H9 (cell line): ENCODE measurements around the gene CASP8. TPM values are rescaled to one million over a fixed set of nuclear protein-coding genes. Genes with fewer than 3 reads are reported as not detected.

ENCODE experiments used
- DNase-seq: peaks from one replicate; pipeline ENCODE4 v3.0.0-alpha.2; 2017
- H2AFZ ChIP-seq: one replicate; pipeline ENCODE4 v1.6.1; 2013; ENCODE audit warnings: mild to moderate bottlenecking, low read length, control low read depth, moderate library complexity
- H2AK5ac ChIP-seq: 2 replicates; pipeline ENCODE4 v1.6.1; 2013; ENCODE audit warnings: low read length, control low read depth, mixed read lengths; ENCODE audit not compliant: insufficient read length
- H2BK120ac ChIP-seq: one replicate; pipeline ENCODE4 v1.6.1; 2013; ENCODE audit warnings: low read depth, mild to moderate bottlenecking, low read length, control low read depth, inconsistent platforms; ENCODE audit not compliant: poor library complexity, severe bottlenecking
- H2BK12ac ChIP-seq: 2 replicates; pipeline ENCODE4 v1.6.1; 2013; ENCODE audit warnings: low read length, control low read depth, mixed read lengths, low read depth; ENCODE audit not compliant: insufficient read length
- H2BK15ac ChIP-seq: 2 replicates; pipeline ENCODE4 v1.6.1; 2013; ENCODE audit warnings: low read depth, low read length, control low read depth
- H2BK20ac ChIP-seq: one replicate; pipeline ENCODE4 v1.6.1; 2013; ENCODE audit warnings: low read depth, mild to moderate bottlenecking, low read length, control low read depth, inconsistent platforms; ENCODE audit not compliant: poor library complexity, severe bottlenecking
- H2BK5ac ChIP-seq: 2 replicates; pipeline ENCODE4 v1.6.1; 2013; ENCODE audit warnings: low read length, control low read depth, mixed read lengths; ENCODE audit not compliant: insufficient read length
- H3K14ac ChIP-seq: 2 replicates; pipeline ENCODE4 v1.6.1; 2013; ENCODE audit warnings: low read length, control low read depth; ENCODE audit not compliant: insufficient read depth
- H3K18ac ChIP-seq: 2 replicates; pipeline ENCODE4 v1.6.1; 2013; ENCODE audit warnings: low read depth, mild to moderate bottlenecking, mixed read lengths, low read length, control low read depth; ENCODE audit not compliant: insufficient read length
- H3K23ac ChIP-seq: 2 replicates; pipeline ENCODE4 v1.6.1; 2013; ENCODE audit warnings: low read length, control low read depth, mixed read lengths, low read depth; ENCODE audit not compliant: insufficient read length
- H3K23me2 ChIP-seq: 2 replicates; pipeline ENCODE4 v1.6.1; 2013; ENCODE audit warnings: low read depth, mild to moderate bottlenecking, mixed read lengths, low read length, control low read depth; ENCODE audit not compliant: insufficient read length, poor library complexity, severe bottlenecking
- H3K27ac ChIP-seq: 2 replicates; pipeline ENCODE4 v1.5.1; 2013; ENCODE audit warnings: low read length, control low read depth, mixed read lengths, low read depth; ENCODE audit not compliant: insufficient read length
- H3K27me3 ChIP-seq: 2 replicates; pipeline ENCODE4 v1.6.1; 2013; ENCODE audit warnings: low read length, control low read depth, inconsistent platforms; ENCODE audit not compliant: insufficient read depth
- H3K4ac ChIP-seq: 2 replicates; pipeline ENCODE4 v1.6.1; 2013; ENCODE audit warnings: low read depth, mild to moderate bottlenecking, control low read depth, inconsistent platforms, low read length, moderate library complexity
- H3K4me1 ChIP-seq: 2 replicates; pipeline ENCODE4 v1.6.1; 2013; ENCODE audit warnings: low read length, control low read depth, inconsistent platforms; ENCODE audit not compliant: insufficient read depth
- H3K4me2 ChIP-seq: 2 replicates; pipeline ENCODE4 v1.6.1; 2013; ENCODE audit warnings: low read length, control low read depth, mixed read lengths; ENCODE audit not compliant: insufficient read length, insufficient read depth
- H3K56ac ChIP-seq: 2 replicates; pipeline ENCODE4 v1.6.1; 2013; ENCODE audit warnings: low read depth, mild to moderate bottlenecking, mixed read lengths, low read length, control low read depth; ENCODE audit not compliant: insufficient read length
- H3K79me1 ChIP-seq: 2 replicates; pipeline ENCODE4 v1.6.1; 2013; ENCODE audit warnings: low read depth, mild to moderate bottlenecking, moderate library complexity, low read length, control low read depth, inconsistent platforms; ENCODE audit not compliant: insufficient read depth, poor library complexity, severe bottlenecking
- H3K79me2 ChIP-seq: 2 replicates; pipeline ENCODE4 v1.6.1; 2013; ENCODE audit warnings: low read length, control low read depth, inconsistent platforms; ENCODE audit not compliant: insufficient read depth
- H3K9ac ChIP-seq: 2 replicates; pipeline ENCODE4 v1.6.1; 2013; ENCODE audit warnings: low read length, control low read depth, mixed read lengths; ENCODE audit not compliant: insufficient read length; ENCODE audit errors: extremely low read depth
- H3K9me3 ChIP-seq: one replicate; pipeline ENCODE4 v1.6.1; 2013; ENCODE audit warnings: low read depth, low read length, inconsistent platforms; ENCODE audit not compliant: control insufficient read depth
- H3T11ph ChIP-seq: one replicate; pipeline ENCODE4 v1.6.1; 2013; ENCODE audit warnings: mild to moderate bottlenecking, low read length, control low read depth, inconsistent platforms
- H4K20me1 ChIP-seq: one replicate; pipeline ENCODE4 v1.6.1; 2013; ENCODE audit not compliant: control insufficient read depth, insufficient read length, insufficient read depth
- H4K5ac ChIP-seq: 2 replicates; pipeline ENCODE4 v1.6.1; 2013; ENCODE audit warnings: low read depth, mild to moderate bottlenecking, mixed read lengths, low read length, control low read depth; ENCODE audit not compliant: insufficient read length
- H4K8ac ChIP-seq: replicated peaks from 2 replicates; pipeline ENCODE4 v1.6.1; 2013; ENCODE audit warnings: low read length, control low read depth, mixed read lengths, low read depth; ENCODE audit not compliant: insufficient read length
- H4K91ac ChIP-seq: 2 replicates; pipeline ENCODE4 v1.6.1; 2013; ENCODE audit warnings: low read depth, mild to moderate bottlenecking, moderate library complexity, mixed read lengths, low read length, control low read depth; ENCODE audit not compliant: insufficient read length
- H3K27ac Mint-ChIP-seq, 3 experiments: 2 replicates in 2 of 3; 3 replicates in 1 of 3; pipeline ENCODE4 v1.8.0; 2020 to 2021; ENCODE audit warnings: mixed read lengths in 3 of 3, mild to moderate bottlenecking in 1 of 3, moderate library complexity in 1 of 3
- H3K27me3 Mint-ChIP-seq: 2 replicates; pipeline ENCODE4 v1.8.0; 2021; ENCODE audit warnings: low read depth, mild to moderate bottlenecking, moderate library complexity, mixed read lengths
- H3K36me3 Mint-ChIP-seq, 3 experiments: 2 replicates in 2 of 3; 3 replicates in 1 of 3; pipeline ENCODE4 v1.8.0; 2020 to 2021; ENCODE audit warnings: low read depth in 3 of 3, mixed read lengths in 3 of 3; ENCODE audit not compliant: insufficient read depth in 1 of 3
- H3K4me1 Mint-ChIP-seq, 2 experiments: 2 replicates each; pipeline ENCODE4 v1.8.0; 2020; ENCODE audit warnings: mixed read lengths in 2 of 2
- H3K4me3 Mint-ChIP-seq, 2 experiments: 2 replicates in 1 of 2; 3 replicates in 1 of 2; pipeline ENCODE4 v1.8.0; 2020 to 2021; ENCODE audit warnings: mild to moderate bottlenecking in 2 of 2, mixed read lengths in 2 of 2, moderate library complexity in 1 of 2
- H3K9me3 Mint-ChIP-seq, 2 experiments: 2 replicates in 1 of 2; 3 replicates in 1 of 2; pipeline ENCODE4 v1.8.0; 2020; ENCODE audit warnings: mild to moderate bottlenecking in 2 of 2, mixed read lengths in 2 of 2, moderate library complexity in 1 of 2
- WGBS: extraction: QIAGEN DNeasy Blood & Tissue Kit; methylation state at CpG from one replicate; pipeline ENCODE4 v1.1.7; 2013; ENCODE audit warnings: missing lambda C conversion rate, low lambda C conversion rate, mixed read lengths; ENCODE audit not compliant: insufficient read length; ENCODE audit errors: extremely low coverage; 5-methylcytosine and 5-hydroxymethylcytosine counted together
- total RNA-seq: library from RNA; stranded (reverse); gene quantifications from 2 replicates; pipeline ENCODE4 v1.2.1, GENCODE V29; 2021
- TF ChIP-seq, protein P1 (sequence below): fragments of 200-600 bp; sonication (generic); conservative IDR thresholded peaks from 3 replicates; pipeline ENCODE4 v1.8.0; 2021; ENCODE audit warnings: antibody characterized with exemption, mild to moderate bottlenecking

The CASP8 gene
- total RNA-seq, 1 experiment from 2014 or later, result 10.0 TPM

DNA sequence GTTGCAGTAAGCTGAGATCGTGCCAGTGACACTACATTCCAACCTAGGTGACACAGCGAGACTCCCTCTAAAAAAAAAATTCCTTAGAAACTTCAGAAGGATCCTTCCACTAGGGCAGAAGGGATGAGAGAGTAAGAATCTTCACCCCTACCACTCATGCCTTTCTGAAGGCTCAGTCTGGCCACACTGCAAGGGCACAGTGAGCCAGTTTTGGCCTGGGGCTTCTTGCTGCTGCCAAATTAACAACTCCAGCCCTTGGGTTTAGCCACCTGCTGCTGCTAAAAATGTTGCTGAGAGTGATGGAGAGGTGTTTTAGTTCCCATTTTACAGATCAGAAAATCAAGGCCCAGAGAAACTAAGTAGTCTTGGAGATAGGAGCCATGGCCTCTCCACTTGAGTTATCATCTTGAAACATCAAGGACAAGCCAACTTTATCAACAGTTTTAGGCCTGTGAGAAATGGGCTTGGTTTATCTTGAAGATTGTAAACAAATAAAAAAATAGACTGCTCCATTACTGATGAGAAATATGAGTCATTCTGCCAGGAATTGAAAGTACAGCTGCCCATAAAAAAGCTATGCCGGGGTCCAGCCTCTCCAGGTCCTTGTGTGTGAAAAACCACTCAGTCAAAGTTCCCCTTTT is 31.9 kb upstream of the CASP8 start:
- no peak overlapping the region for H2BK12ac ChIP-seq
- H2AFZ ChIP-seq, result no peak overlapping the region
- no peaks in the 10 kb centered on the region for H3K4me1 ChIP-seq
- no peaks in the 10 kb centered on the region for H3K23me2 ChIP-seq
- H4K8ac ChIP-seq, result no peak overlapping the region
- H4K20me1 ChIP-seq, result no peaks in the 10 kb centered on the region
- no peaks in the 10 kb centered on the region for H3K79me2 ChIP-seq
- no peak overlapping the region for H2BK20ac ChIP-seq
- Mint-ChIP-seq H3K27me3 (peaks cover 1% of the 10 kb centered on the region), H3K4me1 (peaks cover 8 to 13% of the 10 kb centered on the region in 2 experiments), H3K36me3 (no peaks in the 10 kb centered on the region), H3K4me3 (no peak overlapping the region; a peak in 1 of 5 replicates), H3K27ac (no peak overlapping the region), H3K9me3 (no peaks in the 10 kb centered on the region)
- no peak overlapping the region for H4K5ac ChIP-seq
- no peak overlapping the region for H3T11ph ChIP-seq
- no peak overlapping the region for H3K18ac ChIP-seq
- no peak overlapping the region for H3K4ac ChIP-seq
- H3K4me2 ChIP-seq, result no peak overlapping the region
- H3K9ac ChIP-seq, result no peak overlapping the region
- no peak overlapping the region for H3K27ac ChIP-seq
- H3K27me3 ChIP-seq, result no peaks in the 10 kb centered on the region
- H2BK5ac ChIP-seq, result no peak overlapping the region
- no CpG with 5 or more reads among the region's 3 CpGs for WGBS
- no peak overlapping the region for H3K14ac ChIP-seq
- no peak overlapping the region for H4K91ac ChIP-seq
- no peaks in the 10 kb centered on the region for H3K9me3 ChIP-seq
- no peak for DNase-seq
- H2BK120ac ChIP-seq, result no peak overlapping the region
- no peak overlapping the region for H3K56ac ChIP-seq
- H3K23ac ChIP-seq, result no peak overlapping the region
- TF ChIP-seq, protein P1, sequence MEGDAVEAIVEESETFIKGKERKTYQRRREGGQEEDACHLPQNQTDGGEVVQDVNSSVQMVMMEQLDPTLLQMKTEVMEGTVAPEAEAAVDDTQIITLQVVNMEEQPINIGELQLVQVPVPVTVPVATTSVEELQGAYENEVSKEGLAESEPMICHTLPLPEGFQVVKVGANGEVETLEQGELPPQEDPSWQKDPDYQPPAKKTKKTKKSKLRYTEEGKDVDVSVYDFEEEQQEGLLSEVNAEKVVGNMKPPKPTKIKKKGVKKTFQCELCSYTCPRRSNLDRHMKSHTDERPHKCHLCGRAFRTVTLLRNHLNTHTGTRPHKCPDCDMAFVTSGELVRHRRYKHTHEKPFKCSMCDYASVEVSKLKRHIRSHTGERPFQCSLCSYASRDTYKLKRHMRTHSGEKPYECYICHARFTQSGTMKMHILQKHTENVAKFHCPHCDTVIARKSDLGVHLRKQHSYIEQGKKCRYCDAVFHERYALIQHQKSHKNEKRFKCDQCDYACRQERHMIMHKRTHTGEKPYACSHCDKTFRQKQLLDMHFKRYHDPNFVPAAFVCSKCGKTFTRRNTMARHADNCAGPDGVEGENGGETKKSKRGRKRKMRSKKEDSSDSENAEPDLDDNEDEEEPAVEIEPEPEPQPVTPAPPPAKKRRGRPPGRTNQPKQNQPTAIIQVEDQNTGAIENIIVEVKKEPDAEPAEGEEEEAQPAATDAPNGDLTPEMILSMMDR, result no peak
- H2BK15ac ChIP-seq, result no peak overlapping the region
- no peak overlapping the region for H2AK5ac ChIP-seq
- no peaks in the 10 kb centered on the region for H3K79me1 ChIP-seq
